Neuronal stem cell (in vitro differentiated cells): Measurements from ENCODE around the gene ORM2.
A peak's percentile ranks its signal among the peaks of the same experiment; 100 is the strongest.

Experiments
- DNase-seq: peaks from one replicate; pipeline ENCODE4 v3.0.0-alpha.2; 2013; ENCODE audit warnings: low spot score
- H2AFZ ChIP-seq: one replicate; pipeline ENCODE4 v1.6.1; 2013; ENCODE audit warnings: mild to moderate bottlenecking, low read length, inconsistent platforms
- H2AK5ac ChIP-seq: 2 replicates; pipeline ENCODE4 v1.6.1; 2013; ENCODE audit warnings: low read depth, mild to moderate bottlenecking, inconsistent platforms, low read length, moderate library complexity, mixed read lengths
- H2BK120ac ChIP-seq: 2 replicates; pipeline ENCODE4 v1.6.1; 2013; ENCODE audit warnings: low read depth, mild to moderate bottlenecking, inconsistent platforms, low read length, moderate library complexity, mixed read lengths
- H2BK12ac ChIP-seq: one replicate; pipeline ENCODE4 v1.6.1; 2013; ENCODE audit warnings: low read length, inconsistent platforms
- H2BK15ac ChIP-seq: 2 replicates; pipeline ENCODE4 v1.6.1; 2013; ENCODE audit warnings: mild to moderate bottlenecking, low read length, inconsistent platforms, mixed read lengths
- H2BK5ac ChIP-seq: one replicate; pipeline ENCODE4 v1.6.1; 2013; ENCODE audit warnings: inconsistent platforms, mild to moderate bottlenecking, low read length, moderate library complexity
- H3K14ac ChIP-seq: one replicate; pipeline ENCODE4 v1.6.1; 2013; ENCODE audit warnings: low read length, inconsistent platforms
- H3K18ac ChIP-seq: 2 replicates; pipeline ENCODE4 v1.6.1; 2013; ENCODE audit warnings: low read length, inconsistent platforms
- H3K23ac ChIP-seq: 2 replicates; pipeline ENCODE4 v1.6.1; 2013; ENCODE audit warnings: low read depth, mild to moderate bottlenecking, mixed read lengths, low read length, inconsistent platforms; ENCODE audit not compliant: poor library complexity
- H3K27ac ChIP-seq: replicated peaks from 3 replicates; pipeline ENCODE4 v1.5.1; 2013; ENCODE audit warnings: low read length, inconsistent platforms
- H3K27me3 ChIP-seq, 3 experiments: 2 replicates each; pipeline ENCODE4 v1.6.1; 2013; ENCODE audit warnings: low read length in 3 of 3, mild to moderate bottlenecking in 2 of 3, inconsistent platforms in 1 of 3, low read depth in 1 of 3, mixed read lengths in 1 of 3, moderate library complexity in 1 of 3; ENCODE audit not compliant: control insufficient read depth in 3 of 3, insufficient read depth in 3 of 3
- H3K36me3 ChIP-seq, 2 donors: replicated peaks in 1 of 2; 2 replicates each; pipeline ENCODE4 v1.6.1; 2013; ENCODE audit warnings: low read length in 2 of 2; ENCODE audit not compliant: control insufficient read depth in 2 of 2, insufficient read depth in 2 of 2
- H3K4ac ChIP-seq: 2 replicates; pipeline ENCODE4 v1.6.1; 2013; ENCODE audit warnings: inconsistent platforms, mild to moderate bottlenecking, low read length, moderate library complexity
- H3K4me1 ChIP-seq, 2 donors: 1 replicate in 1 of 2; 2 replicates in 1 of 2; pipeline ENCODE4 v1.6.1; 2013; ENCODE audit warnings: low read length in 2 of 2, low read depth in 1 of 2; ENCODE audit not compliant: control insufficient read depth in 2 of 2, insufficient read depth in 1 of 2
- H3K4me2 ChIP-seq: one replicate; pipeline ENCODE4 v1.6.1; 2013; ENCODE audit warnings: mild to moderate bottlenecking, low read length, inconsistent platforms; ENCODE audit not compliant: insufficient read depth, poor library complexity, severe bottlenecking
- H3K4me3 ChIP-seq, 2 donors: 2 replicates each; pipeline ENCODE4 v1.5.1; 2013; ENCODE audit warnings: low read length in 2 of 2, mild to moderate bottlenecking in 2 of 2, inconsistent platforms in 1 of 2, moderate library complexity in 1 of 2
- H3K79me1 ChIP-seq: one replicate; pipeline ENCODE4 v1.6.1; 2013; ENCODE audit warnings: low read depth, mild to moderate bottlenecking, inconsistent platforms, low read length, moderate library complexity
- H3K9ac ChIP-seq: one replicate; pipeline ENCODE4 v1.6.1; 2013; ENCODE audit warnings: mild to moderate bottlenecking, low read depth, low read length, inconsistent platforms; ENCODE audit not compliant: poor library complexity
- H3K9me3 ChIP-seq, 2 donors: replicated peaks in 1 of 2; 2 replicates each; pipeline versions ENCODE3 to v1.6.1; 2013; ENCODE audit warnings: low read length in 2 of 2, mild to moderate bottlenecking in 2 of 2, inconsistent platforms in 1 of 2, low read depth in 1 of 2, mixed read lengths in 1 of 2, moderate library complexity in 1 of 2; ENCODE audit not compliant: control insufficient read depth in 2 of 2, insufficient read depth in 1 of 2
- H4K8ac ChIP-seq: one replicate; pipeline ENCODE4 v1.6.1; 2013; ENCODE audit warnings: low read depth, mild to moderate bottlenecking, inconsistent platforms, low read length, moderate library complexity
- H4K91ac ChIP-seq: one replicate; pipeline ENCODE4 v1.6.1; 2013; ENCODE audit warnings: low read length, low read depth, mild to moderate bottlenecking, inconsistent platforms; ENCODE audit not compliant: poor library complexity
- WGBS, 2 donors: extraction: QIAGEN DNeasy Blood & Tissue Kit; methylation state at CpG; one replicate each; pipeline ENCODE4 v1.1.7; 2013; ENCODE audit warnings: missing lambda C conversion rate in 2 of 2, mixed read lengths in 1 of 2; ENCODE audit not compliant: insufficient read length in 2 of 2, insufficient replicate concordance in 1 of 2; ENCODE audit errors: extremely low coverage in 2 of 2; 5-methylcytosine and 5-hydroxymethylcytosine counted together

Gene ORM2

DNA sequence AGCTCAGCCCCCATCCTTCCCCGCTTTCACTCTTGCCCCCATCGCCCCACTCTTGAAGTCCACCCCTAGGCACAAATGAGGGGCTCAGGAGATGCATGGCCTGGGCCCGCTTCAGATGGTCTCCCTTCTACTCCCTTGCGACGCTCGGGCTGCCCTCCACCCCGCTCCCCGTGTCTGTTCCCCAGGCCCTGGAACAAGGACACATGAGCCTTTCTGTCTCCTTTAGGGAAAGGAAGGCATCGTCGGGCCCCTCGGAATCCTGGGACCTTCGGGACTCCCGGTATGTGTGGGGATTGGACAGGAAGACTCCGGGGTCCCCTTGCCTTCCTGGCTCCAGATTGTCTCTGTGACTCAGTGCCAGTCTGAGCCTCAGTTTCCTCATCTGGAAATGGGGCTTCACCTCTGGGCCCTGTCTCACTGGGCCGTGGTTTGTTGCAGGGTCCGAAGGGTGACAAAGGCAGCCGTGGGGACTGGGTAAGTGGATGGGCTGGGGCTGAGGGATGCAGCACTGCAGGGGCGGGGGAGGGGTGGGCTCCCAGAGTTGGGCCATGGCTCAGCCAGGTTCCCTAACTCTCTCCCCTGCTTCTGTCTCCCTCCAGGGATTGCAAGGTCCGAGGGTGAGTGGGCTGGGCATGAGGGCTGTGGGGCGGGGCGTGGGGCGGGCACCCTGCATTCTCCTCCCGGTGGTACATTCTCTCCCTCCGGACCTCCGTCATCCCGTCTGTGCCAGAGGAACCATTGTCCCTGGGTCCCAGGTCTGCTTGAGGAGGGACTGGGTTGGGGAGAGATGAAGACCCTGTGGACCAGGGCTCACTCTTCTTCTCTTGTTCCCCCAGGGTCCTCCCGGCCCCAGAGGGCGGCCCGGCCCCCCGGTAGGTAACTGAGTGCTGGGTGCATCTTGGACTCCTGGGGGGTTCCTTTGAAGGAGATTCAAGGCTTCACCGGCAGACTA lies 28.5 kb upstream of the ORM2 start:
- no peak overlapping the region for H2BK12ac ChIP-seq
- H3K36me3 ChIP-seq: peaks cover 12 to 30% of the 10 kb centered on the region in 2 donors
- H3K23ac ChIP-seq: no peak overlapping the region
- no CpG with 5 or more reads among the region's 31 CpGs for WGBS, 2 donors
- DNase-seq: no peak
- H2AFZ ChIP-seq: no peak overlapping the region
- no peak overlapping the region for H3K14ac ChIP-seq
- H2BK120ac ChIP-seq: peak overlapping the region; percentile 58
- peaks cover 0 to 6% of the 10 kb centered on the region in 2 donors for H3K4me1 ChIP-seq
- H3K4me2 ChIP-seq: no peak overlapping the region
- H3K9ac ChIP-seq: no peak overlapping the region
- H3K4ac ChIP-seq: no peak overlapping the region
- H2BK15ac ChIP-seq: no peak overlapping the region
- no peak overlapping the region for H3K4me3 ChIP-seq
- H3K27me3 ChIP-seq: peaks cover 0 to 2% (median 0%) of the 10 kb centered on the region in 3 experiments
- peaks cover 2% of the 10 kb centered on the region for H3K79me1 ChIP-seq
- H2BK5ac ChIP-seq: peak overlapping the region; percentile 41
- no peak overlapping the region for H4K91ac ChIP-seq
- H2AK5ac ChIP-seq: peak overlapping the region; percentile 48
- no peak overlapping the region for H3K18ac ChIP-seq
- H3K27ac ChIP-seq: no peak overlapping the region
- peaks cover 0 to 4% of the 10 kb centered on the region in 2 donors for H3K9me3 ChIP-seq
- no peak overlapping the region for H4K8ac ChIP-seq

DNA sequence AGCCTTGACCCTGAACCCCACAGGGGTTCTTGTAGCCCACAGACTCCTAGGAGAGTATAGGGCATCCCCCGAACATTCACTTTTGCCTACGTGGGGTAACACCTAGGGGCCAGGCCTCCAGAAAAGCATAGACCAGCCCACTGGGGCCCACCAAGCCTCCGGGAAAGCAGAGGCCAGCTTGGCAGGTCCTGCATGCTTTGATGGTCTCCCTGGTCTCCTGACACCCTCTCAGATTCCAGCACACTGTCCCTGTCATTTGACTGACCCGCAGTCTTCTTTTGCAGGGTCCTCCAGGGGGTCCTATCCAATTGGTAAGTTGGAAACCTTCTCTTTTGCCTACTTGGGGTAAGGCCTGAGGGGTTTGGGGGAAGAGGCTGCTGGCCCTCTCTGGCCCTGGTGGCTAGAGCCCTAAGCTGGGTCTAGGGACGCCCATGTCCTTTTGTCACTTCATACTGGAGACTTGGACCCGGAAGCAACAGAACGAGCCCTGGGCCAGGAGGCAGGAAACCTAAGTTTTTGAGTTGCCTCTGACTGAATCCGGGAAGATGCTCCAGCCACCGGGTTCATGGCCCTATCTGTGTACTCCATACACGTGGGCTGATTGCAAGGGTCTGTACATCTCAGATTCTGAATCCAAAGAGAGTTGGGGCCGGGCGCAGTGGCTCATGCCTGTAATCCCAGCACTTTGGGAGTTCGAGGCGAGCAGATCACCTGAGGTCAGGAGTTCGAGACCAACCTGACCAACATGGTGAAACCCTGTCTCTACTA lies 27.7 kb upstream of the ORM2 start:
- Histone ChIP-seq H2AK5ac (no peak overlapping the region), H3K9me3 (no peaks in the 10 kb centered on the region), H3K4me2 (no peak overlapping the region), H3K36me3 (peaks cover 12 to 24% of the 10 kb centered on the region in 2 donors), H4K8ac (no peak overlapping the region), H4K91ac (no peak overlapping the region), H3K79me1 (peaks cover 2% of the 10 kb centered on the region), H3K14ac (no peak overlapping the region), H2AFZ (no peak overlapping the region), H2BK12ac (no peak overlapping the region), H2BK15ac (no peak overlapping the region), H3K9ac (no peak overlapping the region), H3K23ac (no peak overlapping the region), H3K4me1 (peaks cover 0 to 6% of the 10 kb centered on the region in 2 donors), H3K27me3 (peaks cover 0 to 2% (median 0%) of the 10 kb centered on the region in 3 experiments), H2BK120ac (no peak overlapping the region), H3K4me3 (no peak overlapping the region), H2BK5ac (peak overlapping the region; percentile 41), H3K27ac (no peak overlapping the region), H3K18ac (no peak overlapping the region), H3K4ac (no peak overlapping the region)
- DNase-seq: no peak
- WGBS, 2 donors: no CpG with 5 or more reads among the region's 15 CpGs

DNA sequence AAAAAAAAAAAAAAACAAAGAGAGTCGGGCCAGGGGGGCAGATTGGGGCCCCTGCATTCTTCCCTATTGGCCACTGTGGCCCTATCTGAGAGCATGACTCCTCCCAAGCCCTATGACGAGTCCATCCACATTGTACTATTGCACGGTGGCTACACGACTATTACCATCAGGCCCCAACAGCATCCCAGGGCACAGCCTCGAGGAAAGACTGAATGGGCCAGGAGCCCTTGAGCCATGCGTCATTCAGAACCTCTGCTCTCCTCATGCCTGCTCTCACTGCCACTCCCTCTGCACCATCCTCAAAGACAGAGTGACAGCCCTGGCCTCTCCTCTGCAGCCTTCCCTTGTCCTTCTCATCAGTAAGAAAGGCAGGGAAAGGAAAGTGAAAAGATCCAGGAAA lies 26.9 kb upstream of the ORM2 start:
- Histone ChIP-seq H3K27me3 (peaks cover 0 to 2% (median 0%) of the 10 kb centered on the region in 3 experiments), H4K8ac (no peak overlapping the region), H3K23ac (no peak overlapping the region), H3K27ac (no peak overlapping the region), H2BK5ac (no peak overlapping the region), H2AK5ac (no peak overlapping the region), H3K36me3 (peaks cover 12 to 18% of the 10 kb centered on the region in 2 donors), H3K18ac (no peak overlapping the region), H3K14ac (no peak overlapping the region), H3K4ac (no peak overlapping the region), H4K91ac (no peak overlapping the region), H3K9ac (no peak overlapping the region), H3K79me1 (peaks cover 2% of the 10 kb centered on the region), H2BK12ac (no peak overlapping the region), H3K4me3 (no peak overlapping the region), H2AFZ (no peak overlapping the region), H3K9me3 (no peaks in the 10 kb centered on the region), H3K4me2 (no peak overlapping the region), H2BK120ac (no peak overlapping the region), H3K4me1 (peaks cover 0 to 6% of the 10 kb centered on the region in 2 donors), H2BK15ac (no peak overlapping the region)
- no CpG with 5 or more reads among the region's 6 CpGs for WGBS, 2 donors
- DNase-seq: no peak

DNA sequence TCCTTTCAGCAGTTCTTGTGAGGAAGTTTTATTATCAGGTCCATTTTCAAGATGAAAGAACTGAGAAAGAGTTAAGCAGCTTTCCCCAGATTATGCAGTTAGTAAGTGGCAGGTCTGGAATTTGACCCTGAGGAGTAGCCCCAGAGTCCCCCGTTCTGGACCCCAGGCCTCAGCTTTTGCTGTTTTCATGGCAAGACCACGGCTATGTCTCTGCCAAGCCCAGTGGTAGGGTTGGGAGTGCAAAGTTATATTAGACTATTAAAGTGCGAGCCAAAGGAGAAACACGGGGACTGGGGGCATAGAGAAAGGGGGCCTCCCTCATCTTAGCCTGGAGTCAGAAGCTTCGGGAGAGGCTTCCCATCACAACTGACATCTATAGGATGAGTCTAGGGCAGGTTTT lies 26.1 kb upstream of the ORM2 start:
- Histone ChIP-seq H3K9me3 (no peaks in the 10 kb centered on the region), H3K18ac (no peak overlapping the region), H2BK15ac (no peak overlapping the region), H2BK12ac (no peak overlapping the region), H4K91ac (no peak overlapping the region), H2BK5ac (no peak overlapping the region), H2AK5ac (no peak overlapping the region), H3K27me3 (peaks cover 0 to 2% (median 0%) of the 10 kb centered on the region in 3 experiments), H3K14ac (no peak overlapping the region), H3K27ac (no peak overlapping the region), H3K79me1 (peaks cover 2% of the 10 kb centered on the region), H3K4ac (no peak overlapping the region), H3K36me3 (peaks cover 10 to 12% of the 10 kb centered on the region in 2 donors), H2AFZ (no peak overlapping the region), H3K4me3 (no peak overlapping the region), H3K9ac (no peak overlapping the region), H3K4me1 (peaks cover 0 to 6% of the 10 kb centered on the region in 2 donors), H3K23ac (no peak overlapping the region), H3K4me2 (no peak overlapping the region), H4K8ac (no peak overlapping the region), H2BK120ac (no peak overlapping the region)
- WGBS, 2 donors: no CpG with 5 or more reads among the region's 5 CpGs
- no peak for DNase-seq
